Right kidney (tissue), 1 donor: ENCODE results near the gene NRARP.
"Not testable (repeated sequence)": the region's sequence is repeated elsewhere in the genome, so short reads cannot be mapped to it uniquely, and the experiment has no call there.

Experiments used
- DNase-seq: peaks from one replicate; pipeline ENCODE4 v3.0.0-alpha.2; 2016

The NRARP gene

GRCh38 chr9:137262173-137262908 lies 39.7 kb downstream of the NRARP start:
- not testable (repeated sequence) for DNase-seq

DNA sequence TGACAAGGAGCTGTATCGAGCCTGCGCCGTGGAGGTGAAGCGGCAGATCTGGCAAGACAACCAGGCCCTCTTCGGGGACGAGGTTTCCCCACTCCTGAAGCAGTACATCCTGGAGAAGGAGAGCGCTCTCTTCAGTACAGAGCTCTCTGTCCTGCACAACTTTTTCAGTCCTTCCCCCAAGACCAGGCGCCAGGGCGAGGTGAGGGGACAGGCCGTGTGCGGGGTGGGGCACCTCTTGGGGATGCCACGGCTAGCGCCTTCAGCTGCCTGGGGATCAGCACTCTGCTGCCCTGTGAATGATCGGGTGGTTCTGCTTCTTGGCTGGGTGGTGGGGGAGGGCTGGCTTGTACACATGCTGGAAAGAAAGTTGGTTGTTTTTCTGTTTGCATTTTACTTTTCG lies 45.2 kb downstream of the NRARP start:
- no peak for DNase-seq

DNA sequence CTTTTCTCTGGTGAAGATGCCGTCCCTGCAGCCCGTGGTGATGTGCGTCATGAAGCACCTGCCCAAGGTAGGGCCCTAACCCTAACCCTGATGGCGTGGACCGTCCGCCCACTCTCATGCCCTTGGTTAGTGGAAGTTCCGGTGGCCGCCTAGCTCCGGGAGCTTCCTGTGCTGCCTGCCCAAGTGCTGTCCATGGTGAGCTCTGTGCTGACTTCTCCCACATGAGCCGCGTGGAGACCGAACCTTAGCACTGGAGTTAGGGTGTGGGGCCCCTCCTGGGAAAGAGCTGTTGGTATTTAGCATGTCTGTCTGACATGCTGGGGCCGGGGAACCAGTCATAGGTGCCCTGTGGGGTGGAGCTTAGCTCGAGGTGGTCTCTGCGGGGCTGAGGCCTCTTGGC lies 45.7 kb downstream of the NRARP start:
- DNase-seq = no peak

DNA sequence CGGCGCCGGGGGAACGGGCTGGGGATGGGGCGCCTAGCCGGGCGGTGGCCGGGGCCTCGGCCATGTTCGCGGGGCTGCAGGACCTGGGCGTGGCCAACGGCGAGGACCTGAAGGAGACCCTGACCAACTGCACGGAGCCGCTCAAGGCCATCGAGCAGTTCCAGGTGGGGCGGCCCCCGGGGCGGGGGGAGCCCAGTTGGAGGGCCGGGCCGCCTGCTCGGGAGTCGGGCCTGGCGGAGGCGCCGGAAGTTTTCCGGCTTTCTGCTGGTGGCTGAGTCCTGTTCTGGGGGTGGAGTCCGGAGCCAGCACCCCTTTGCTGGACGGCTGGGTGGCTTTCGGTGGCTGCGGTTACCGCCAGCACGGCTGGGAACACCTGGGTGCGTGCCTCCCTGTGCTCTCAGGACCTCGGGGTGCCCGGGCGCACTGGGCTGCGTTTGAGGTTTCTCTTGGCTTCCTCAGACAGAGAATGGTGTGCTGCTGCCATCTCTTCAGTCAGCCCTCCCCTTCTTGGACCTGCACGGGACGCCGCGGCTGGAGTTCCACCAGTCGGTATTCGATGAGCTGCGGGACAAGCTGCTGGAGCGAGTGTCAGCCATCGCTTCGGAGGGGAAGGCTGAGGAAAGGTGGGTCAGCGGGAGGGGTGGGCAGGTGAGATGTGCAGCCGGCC lies 46.5 kb downstream of the NRARP start:
- DNase-seq = peak; percentile 74

DNA sequence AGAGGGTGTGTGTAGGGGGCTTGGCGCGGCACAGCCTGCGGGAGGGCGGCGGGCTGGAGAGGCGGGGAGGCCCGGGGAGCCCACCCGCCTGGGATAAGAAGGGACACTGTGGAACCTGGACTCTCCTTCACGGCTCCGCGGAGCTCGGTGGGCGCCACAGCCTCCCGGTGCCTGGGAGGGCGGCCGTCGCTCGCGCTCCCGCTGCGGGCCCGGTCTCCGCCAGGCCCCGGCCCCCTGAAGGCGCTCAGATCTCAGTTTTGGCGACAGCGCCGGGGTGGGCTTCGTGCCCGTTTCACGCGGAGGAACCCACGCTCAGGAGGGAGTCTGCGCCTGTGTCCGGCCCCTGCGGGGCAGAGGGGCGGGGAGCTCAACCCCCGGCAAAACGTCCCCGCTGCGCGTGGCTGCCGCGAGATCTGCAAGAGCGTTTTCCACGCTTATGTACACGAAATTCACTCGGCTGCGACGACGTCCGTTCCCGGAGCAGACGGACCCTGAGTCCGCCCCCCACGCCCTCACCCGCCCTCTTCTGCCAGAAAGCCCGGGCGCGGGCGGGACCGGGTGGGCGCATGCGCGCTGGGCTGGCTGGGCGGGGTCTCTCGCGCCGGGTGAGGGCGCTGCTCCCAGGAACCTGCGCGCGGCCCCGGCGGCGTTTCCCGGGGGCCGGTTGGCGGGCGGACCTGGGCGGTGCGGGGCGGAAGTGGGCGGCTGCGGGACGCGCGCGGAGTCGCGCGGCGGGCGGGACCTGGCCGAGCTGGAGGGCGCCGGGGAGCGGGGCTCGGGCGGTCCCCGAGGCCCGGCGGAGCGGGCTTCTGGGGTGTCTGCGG lies 47.2 kb downstream of the NRARP start, which contains the start of gene NELFB:
NELFB (plus strand) TSS at position 704 of the 824 bp plus-strand sequence.
- peak; percentile 85 for DNase-seq

- peak; percentile 60 for DNase-seq
Measured at GRCh38 chr9:137253717-137254623, 48.1 kb downstream of the NRARP start.

DNA sequence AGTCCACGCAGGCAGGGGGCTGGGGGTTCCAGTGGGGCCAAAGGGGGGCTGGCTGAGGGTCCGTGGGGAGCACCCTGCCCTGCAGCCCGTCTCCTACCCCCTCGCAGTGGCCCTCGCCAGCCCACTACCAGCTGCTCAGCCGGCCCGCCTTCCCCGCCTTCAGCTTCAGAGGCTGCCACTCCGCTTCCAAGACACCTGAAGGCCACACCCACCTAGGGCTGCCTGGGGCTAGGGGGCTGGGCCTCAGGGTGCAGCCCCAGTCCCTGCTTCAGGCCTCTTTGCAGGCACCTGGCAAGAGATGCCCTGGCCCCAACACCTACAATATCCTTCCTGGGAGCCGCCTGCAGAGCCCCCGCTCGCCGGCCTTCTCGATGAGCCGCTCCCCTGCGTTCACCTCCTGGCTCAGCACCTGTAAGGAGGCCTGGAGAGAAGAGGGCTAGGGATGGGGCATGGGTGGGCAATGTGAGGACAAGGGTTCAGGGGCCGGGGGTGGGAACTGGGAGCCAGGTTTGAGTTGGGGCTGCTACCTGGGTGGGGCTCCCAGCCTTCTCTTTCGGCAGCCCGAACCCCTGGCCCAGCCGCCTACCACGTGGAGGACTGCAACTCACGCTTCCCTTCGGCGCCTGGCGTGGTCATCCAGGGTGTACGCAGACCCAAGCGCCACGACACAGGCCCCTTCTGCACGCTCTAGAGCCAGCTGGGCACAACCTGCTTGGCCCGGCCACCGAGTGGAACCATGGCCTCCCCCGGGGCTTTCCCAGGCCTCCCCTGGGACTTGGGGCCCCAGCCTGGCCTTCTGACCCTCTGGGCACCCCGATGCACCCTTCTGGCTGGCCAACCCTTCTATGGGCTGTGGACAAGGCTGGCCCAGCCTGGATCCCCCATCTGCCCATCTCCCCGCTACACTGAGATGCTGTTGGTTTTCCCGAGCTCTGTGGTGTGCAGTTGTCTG lies 49.2 kb downstream of the NRARP start:
- peak; percentile 21 for DNase-seq

DNA sequence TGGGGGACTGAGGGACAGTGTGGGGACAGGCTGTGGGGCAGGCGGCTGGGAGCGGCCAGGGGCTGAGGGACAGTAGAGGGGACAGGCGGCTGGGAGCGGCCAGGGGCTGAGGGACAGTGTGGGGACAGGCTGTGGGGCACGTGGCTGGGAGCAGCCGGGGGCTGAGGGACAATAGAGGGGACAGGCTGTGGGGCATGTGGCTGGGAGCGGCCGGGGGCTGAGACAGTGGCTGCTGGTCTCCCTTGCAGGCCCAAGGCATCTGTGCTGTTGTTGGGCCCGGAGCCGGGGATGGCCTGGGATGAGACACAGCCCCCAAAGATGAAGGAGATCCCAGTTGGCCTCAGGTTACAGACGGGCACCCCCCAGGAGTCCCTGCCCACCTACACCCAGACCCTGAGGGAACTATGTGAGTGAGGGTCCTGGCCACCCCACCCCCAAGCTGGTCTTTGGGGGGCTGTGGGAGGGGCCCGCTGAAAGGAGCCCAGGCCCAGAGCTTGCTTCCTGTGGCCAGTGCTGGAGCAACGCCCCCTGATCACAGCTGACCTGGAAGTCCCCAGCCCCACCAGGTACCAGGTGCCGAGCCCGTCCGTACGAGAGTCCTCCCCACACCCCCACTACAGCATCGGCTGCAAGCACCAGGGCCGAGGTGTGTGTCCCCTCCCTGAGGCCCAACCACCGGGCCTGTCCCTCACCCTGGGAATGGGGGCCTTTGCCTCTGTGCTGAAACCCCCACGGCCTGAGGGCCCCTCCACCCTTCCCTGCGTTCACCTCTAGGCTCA lies 50.4 kb downstream of the NRARP start:
- DNase-seq = no peak

DNA sequence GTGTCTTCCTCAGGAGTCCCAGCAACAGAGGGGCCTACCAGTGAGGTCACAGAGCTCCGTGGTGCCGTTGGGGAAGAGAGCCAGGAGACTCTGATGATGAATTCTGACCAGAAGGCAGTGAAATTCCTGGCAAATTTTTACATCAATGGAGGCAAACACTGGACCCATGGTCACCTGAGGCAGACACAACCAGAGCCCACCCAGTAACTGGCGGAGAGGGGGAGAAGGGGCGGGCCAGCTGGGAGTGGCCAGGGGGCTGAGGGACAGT lies 50.9 kb downstream of the NRARP start, which contains the start of gene STPG3:
STPG3 (plus strand) TSS at position 93 of the 268 bp plus-strand sequence; CDS start at position 94, 1 bp downstream.
- DNase-seq = no peak

- no peak for DNase-seq
Measured at GRCh38 chr9:137250329-137251193, 51.5 kb downstream of the NRARP start.
